GM21825 (cell line): ENCODE measurements around the gene RSPH10B2.
"Not testable (repeated sequence)": the region's sequence is repeated elsewhere in the genome, so short reads cannot be mapped to it uniquely, and the experiment has no call there.

Experiments
- ATAC-seq: cut with Tn5 transposase; IDR thresholded peaks from one replicate; pipeline ENCODE4 v1.9.1; 2021; ENCODE audit warnings: mild to moderate bottlenecking, moderate library complexity; ENCODE audit not compliant: unreplicated experiment

The RSPH10B2 gene

GRCh38 chr7:6781581-6781980 lies 27.7 kb downstream of the RSPH10B2 start:
- ATAC-seq = not testable (repeated sequence)

GRCh38 chr7:6789353-6789752 lies 35.5 kb downstream of the RSPH10B2 start:
- not testable (repeated sequence) for ATAC-seq

- not testable (repeated sequence) for ATAC-seq
These were observed 38.4 kb downstream of the RSPH10B2 start for GRCh38 chr7:6792113-6792872.

DNA sequence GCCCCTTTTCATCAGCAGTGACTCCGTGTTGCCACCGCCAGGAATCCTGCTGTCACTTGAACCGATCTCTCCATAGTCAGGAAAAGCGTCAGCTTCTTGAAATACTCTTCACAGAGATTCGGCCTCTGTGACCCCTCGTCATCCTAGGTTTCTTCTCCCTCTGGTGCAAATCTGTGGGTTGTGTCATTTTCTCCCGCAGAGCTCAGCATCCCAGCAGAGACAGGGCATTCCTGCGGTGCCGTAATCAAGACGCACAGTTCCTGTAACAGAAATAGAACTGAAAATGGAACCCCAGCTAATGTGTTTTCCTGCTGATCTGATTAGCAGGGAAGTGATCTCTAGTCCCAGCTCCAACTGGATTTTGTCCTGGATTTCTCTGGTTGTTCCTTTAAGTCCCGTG lies 40.4 kb downstream of the RSPH10B2 start:
- ATAC-seq = not testable (repeated sequence)

DNA sequence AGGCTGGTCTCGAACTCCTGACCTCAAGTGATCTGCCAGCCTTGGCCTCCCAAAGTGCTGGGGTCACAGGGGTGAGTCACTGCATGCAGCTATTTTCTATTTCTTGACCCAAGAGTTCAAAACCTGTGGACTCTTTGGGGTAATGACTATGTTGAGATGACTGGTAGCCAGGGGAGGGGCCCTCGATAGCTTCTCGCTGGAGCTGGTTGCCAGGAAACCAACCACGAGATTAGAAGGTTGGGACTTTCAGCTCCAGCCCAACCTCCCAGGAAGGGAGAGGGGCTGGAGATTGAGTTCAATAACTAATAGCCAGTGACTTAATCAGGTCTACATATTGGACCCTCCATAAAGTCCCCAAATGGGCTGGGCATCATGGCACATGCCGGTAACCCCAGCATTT lies 43.3 kb downstream of the RSPH10B2 start:
- ATAC-seq = not testable (repeated sequence)

DNA sequence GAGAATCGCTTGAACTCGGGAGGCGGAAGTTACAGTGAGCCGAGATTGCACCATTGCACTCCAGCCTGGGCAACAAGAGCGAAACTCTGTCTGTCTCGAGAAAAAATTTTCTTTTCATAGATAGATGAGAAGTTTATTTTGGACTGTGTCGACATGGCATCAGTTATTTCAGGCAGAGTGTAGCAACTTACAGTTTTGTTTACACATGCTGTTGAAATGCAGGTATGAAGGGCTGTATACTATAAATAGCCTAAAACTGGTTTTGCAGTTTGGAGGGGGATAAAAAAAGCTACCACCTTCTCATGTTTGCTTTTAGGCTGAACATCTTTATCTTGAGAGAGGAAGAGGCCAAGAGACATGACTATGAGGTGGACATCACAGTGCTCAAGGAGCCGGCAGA lies 44.1 kb downstream of the RSPH10B2 start:
- not testable (repeated sequence) for ATAC-seq

DNA sequence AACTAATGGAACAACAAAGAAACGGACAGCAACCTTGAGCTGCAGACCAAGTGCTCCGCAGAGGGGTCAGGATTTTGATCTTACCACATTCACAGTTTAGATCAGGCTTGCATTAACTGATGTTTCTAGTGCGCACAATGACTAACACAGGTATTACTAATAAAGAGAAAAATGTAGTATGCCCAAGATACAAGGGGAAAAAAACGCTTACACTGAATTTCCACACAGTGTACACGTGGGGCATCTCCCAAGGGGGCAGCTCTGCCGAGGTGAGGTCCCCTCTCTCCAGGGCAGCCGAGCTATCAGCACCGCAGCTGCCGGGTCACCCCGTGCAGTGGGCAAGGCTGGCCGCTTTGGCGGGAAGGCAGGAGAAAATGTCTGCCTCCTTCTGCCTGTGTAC lies 46.0 kb downstream of the RSPH10B2 start:
- not testable (repeated sequence) for ATAC-seq

DNA sequence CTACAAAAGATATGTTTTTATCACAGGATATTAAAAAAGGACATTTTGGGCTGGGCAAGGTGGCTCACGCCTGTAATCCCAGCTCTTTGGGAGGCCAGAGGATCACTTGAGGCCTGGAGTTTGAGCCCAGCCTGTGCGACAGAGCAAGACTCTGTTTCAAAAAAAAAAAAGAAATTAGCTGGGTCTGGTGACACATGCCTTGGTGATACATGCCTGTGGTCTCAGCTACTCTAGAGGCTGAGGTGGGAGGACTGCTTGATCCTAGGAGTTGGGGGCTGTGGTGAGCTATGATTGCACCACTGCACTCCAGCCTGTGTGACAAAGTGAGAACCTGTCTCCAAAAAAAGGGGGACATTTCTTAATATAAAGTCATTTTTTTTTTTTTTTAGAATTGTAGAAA lies 46.4 kb downstream of the RSPH10B2 start:
- not testable (repeated sequence) for ATAC-seq

DNA sequence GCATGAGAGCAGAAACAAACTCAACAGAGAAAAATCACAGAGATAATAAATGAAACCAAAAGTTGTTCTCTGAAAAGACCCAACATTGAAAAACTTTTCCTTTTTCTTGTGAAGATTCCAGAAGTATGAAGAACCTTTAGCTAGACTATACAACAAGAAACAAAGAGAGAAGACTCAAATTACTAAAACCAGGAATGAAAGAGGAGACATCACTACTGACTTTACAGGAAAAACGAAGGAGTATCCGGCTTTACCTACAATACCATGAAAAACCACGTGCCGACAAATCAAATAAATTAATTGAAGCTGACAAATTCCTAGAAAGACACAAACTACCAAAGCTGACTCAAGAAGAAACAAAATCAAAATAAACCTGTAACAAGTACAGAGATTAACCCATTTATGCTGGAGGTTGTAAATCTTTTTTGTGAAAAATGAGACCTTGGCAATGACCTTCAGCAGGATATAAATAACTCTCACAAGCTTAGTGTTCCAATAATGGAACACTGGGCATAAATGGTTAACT lies 53.6 kb downstream of the RSPH10B2 start:
- ATAC-seq = not testable (repeated sequence)

- ATAC-seq = not testable (repeated sequence)
These were observed 54.1 kb downstream of the RSPH10B2 start for GRCh38 chr7:6807959-6808358.

GRCh38 chr7:6813011-6813410 lies 59.1 kb downstream of the RSPH10B2 start:
- not testable (repeated sequence) for ATAC-seq

DNA sequence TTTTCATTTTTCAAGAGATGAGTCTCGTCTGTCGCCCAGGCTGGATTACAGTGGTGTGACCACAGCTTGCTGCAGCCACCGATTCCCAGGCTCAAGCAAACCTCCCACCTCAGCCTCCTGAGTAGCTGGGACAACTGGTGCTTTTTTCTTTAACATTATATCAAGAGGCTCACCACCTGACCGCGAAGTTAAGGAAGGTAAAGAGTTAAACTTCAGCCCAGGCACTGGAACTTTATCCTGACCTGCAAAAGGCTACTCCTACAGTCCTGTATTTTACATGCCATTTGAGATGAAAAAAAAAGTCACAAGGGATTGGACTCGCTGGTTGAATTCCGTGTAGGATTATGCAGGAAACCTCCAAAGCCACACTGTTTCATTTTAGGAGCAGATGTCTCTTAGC lies 61.6 kb downstream of the RSPH10B2 start:
- ATAC-seq = not testable (repeated sequence)

GRCh38 chr7:6821622-6822021 lies 67.7 kb downstream of the RSPH10B2 start:
- ATAC-seq = not testable (repeated sequence)

DNA sequence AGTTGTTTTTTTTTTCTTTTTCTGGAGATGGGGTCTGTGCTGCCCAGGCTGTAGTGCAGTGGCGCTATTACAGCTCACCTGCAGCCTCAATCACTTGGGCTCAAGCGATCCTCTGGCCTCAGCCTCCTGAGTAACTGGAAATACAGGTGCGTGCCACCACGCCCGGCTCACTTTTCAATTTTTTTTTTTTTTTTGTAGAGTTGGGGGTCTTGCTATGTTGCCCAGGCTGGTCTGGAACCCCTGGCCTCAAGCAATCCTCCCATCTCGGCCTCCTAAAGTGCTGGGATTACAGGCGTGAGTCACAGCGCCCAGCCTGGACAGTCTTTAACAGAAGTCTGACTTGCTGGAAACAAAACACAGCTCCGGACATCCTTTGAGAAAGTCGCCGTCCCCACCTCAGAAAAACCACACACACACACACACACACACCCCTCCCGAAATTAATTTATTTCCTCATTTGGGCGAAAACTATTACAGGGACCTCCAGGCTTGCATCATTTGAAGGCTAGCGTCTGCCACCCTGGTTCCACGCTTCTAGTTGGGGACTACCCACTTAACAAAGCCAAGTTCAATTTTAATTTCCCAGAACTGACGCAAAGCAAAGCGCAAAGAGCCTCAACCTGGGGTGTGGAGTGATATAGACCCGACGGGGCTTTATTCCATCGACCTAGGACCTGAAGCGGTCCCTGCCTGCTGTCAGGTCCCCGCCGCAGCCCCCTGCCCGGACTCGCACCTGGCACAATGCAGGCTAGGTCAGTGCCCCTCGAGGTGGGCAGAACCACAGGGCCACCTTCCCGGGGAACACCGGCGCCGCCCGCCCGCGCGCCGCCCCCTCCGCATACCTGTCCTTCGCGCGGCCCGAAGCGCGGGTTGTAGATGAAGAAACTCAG lies 71.6 kb downstream of the RSPH10B2 start:
- peak; percentile 46 for ATAC-seq

DNA sequence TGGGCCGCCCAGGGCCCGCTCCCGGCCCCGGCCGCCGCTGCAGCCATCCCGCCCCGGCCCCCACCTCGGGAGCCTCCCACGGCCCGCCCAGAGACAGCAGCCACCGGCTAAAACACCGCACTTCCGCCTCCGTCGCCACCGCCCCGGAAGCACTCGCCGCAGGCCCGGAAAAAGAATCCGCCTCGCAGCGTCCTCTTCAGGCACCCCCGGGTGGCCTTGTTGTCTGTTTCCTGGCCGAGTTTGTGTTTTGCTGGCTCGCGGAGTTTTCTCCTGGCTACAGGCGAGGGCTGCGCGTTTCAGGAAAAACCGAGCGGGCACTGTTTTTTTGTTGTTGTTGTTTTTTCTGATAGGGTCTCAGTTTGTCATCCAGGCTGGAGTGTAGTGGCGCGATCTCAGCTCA lies 72.2 kb downstream of the RSPH10B2 start, which contains the start of gene CCZ1B:
Gene CCZ1B, minus strand, starts transcription at position 125 of the 400 bp plus-strand sequence. Its CDS starts 78 bp downstream, at position 47.
- ATAC-seq = peak; percentile 99

DNA sequence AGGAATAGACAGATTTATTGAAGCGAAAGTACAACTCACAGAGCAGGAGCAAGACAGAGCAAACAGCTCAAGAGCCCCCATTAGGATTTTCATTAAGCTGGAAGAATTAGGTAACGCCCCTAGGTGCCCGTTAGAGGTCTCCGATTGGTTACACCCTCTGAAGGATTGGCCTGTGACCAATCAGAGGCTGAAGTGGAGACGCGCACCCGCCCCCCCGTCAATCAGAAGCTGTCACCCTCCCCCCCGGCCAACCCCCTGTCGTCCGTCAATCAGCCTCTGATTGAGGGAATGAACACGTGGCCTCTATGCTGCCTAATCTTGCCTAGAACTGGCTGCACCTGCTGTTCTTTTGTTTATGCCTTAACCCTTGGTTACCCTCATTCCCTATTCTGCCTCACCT lies 73.3 kb downstream of the RSPH10B2 start:
- not testable (repeated sequence) for ATAC-seq

DNA sequence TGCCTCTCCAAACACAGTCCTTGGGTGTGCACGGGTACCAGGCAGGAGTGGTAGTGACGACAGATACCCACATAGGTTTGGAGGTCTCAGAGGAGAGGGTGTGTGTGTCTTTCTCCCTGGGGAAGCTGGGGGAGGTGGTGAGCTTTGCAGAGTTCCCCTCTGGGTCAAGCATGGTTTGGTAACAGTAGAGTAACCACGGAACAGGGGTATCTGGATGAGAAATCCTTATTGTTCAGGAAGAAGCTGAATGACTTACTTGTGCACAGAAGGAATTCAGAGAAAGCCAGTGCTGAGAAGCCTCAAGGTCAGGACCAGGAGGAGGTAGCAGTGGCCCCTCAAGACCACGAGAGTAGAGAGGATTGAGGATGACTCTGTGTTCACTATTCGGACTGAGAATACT lies 75.7 kb downstream of the RSPH10B2 start:
- not testable (repeated sequence) for ATAC-seq

GRCh38 chr7:6830026-6830425 lies 76.1 kb downstream of the RSPH10B2 start:
- not testable (repeated sequence) for ATAC-seq

DNA sequence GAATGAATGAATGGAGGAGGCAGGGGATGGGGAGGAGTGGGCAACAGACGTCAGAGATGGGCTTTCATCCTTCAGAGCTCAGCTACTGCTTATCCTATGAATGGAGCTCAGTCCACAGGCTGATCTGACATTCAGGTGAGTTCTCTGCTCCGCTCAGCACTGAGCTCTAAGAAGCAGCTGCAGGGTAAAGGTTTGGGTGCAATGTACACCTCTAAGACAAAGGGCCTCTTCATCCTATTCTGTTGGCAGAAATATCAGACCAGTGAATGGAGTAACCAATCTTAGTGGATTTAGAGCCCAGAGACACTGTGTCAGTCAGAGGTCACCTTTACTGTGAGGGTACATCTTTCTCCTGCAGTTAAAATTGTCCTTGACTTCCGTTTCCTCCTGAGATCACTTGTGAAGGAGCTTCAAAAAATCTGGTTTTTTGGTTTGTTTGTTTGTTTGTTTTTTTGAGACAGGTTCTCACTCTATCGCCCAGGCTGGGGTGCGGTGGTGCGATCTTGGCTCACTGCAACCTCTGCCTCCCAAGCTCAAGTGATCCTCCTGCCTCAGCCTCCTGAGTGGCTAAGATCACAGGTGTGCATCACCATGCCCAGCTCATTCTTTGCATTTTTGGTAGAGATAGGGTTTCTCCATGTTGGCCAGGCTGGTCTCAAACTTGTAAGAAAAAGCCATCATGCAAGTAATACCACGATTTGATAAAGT lies 77.3 kb downstream of the RSPH10B2 start:
- ATAC-seq = no peak

- no peak for ATAC-seq
These were observed 79.7 kb downstream of the RSPH10B2 start for GRCh38 chr7:6833636-6834035.

DNA sequence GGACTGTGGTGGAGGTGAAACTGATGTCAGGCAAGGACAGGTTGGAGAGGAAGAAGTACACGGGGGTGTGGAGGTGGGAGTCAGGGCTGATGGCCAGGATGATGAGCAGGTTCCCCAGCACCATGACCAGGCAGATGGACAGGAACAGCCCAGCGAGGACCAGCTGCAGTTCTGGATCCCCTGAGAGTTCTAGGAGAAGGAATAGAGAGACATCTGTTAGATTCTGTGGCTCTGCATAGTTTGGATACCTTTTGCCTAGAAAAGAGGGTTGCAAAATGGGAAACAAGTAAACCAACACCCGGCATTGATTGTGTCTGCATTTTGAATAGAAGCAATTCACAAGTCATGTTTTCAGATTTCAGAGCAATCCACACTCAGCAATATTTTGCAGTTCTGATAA lies 81.6 kb downstream of the RSPH10B2 start:
- not testable (repeated sequence) for ATAC-seq
